Iris pigment epithelial cell (primary cell): ENCODE measurements around the gene SDC3.
A peak's percentile ranks its signal among the peaks of the same experiment; 100 is the strongest.

Experiments used
- DNase-seq: peaks from one replicate; pipeline ENCODE4 v3.0.0-alpha.2; 2011; ENCODE audit warnings: low read depth

Gene SDC3

DNA sequence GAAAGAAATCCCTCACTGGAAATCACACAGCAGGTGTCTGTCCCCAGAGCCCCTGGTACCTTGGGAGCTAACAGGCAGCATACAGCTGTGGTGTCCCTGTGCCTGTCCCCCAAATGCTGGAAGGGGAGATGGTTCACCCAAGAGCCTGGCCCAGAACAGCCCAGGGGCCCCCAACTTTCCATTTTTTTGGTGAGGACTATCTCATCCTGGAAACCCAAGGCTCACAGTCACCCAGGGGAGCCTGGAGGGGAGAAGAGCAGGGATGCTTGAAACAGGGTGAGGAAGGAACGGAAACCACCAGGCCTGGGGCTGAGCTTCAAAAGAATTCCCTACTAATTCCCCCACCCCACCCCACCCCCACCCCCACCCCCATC lies 3.6 kb downstream of the SDC3 start:
- no peak for DNase-seq

GRCh38 chr1:30904191-30904961 lies 4.2 kb downstream of the SDC3 start:
- no peak for DNase-seq

GRCh38 chr1:30903343-30904034 lies 5.1 kb downstream of the SDC3 start:
- DNase-seq: peak; percentile 52

GRCh38 chr1:30902593-30903290 lies 5.8 kb downstream of the SDC3 start:
- DNase-seq: no peak

DNA sequence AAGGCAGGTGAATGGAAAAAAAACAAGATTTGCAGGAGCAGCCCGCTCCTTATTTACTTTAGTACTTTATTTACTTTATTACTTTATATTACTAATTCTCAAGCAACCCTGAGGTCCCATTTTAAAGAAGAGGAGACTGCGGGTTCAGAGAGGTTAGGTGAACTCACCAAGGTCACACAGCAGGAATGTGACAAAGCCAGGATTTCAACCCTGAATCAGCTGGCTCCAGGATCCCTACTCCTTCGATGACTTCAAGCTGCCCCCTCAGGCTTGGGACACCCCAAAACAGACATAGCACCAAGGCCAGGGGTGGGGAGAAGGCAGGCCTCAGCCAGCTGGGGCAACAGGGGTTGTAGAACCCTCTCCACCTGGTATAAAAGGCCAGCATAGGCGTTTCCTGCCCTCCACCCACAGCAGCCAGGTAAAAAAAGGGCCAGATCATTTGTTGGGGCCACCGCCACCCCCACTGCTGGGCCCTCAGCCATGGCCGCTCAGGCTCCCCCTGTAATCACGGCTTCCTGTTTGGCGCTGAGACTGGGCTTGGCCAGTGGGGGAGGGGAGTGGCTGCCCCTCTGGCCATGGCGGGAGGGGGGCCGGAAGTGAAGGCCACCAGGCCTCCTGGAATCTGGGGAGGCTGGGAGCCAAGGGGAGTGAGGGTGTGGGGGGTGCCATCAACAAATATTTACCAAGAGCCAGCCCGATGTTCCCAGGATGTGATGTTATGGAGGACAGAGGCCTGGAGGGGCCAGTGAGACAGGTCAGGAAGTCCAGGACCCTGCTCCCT lies 6.6 kb downstream of the SDC3 start:
- DNase-seq: peak; percentile 23

DNA sequence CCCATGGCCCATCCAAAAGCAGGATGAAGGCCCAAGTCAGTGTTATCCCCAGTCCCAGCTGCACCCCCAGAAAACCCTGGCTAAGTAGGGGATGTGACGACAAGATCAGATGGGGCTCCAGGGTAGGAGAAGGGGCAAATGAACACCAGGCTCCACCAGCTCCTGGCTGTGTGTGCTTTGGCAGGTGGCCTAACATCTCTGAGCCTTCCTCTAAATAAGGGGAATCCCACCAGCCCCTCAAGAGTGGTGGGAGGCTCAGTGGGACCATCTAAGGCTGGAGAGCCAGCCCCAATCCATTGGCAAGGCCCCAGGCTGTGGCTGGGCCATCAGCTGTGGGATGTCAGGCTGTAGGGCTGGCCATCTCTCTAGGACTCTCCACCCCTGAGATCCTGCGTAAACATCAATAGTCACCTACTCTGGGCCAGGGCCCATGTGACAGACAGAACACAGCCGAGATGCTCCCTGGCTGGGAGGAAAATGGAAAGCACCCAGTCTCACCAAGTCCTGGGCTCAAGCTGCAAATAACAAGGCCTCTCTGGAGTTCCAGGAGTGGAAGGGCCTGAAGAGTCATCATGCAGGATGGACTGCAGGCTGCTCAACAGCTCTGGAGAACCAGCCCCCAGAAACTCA lies 7.5 kb downstream of the SDC3 start:
- DNase-seq: peak; percentile 34

DNA sequence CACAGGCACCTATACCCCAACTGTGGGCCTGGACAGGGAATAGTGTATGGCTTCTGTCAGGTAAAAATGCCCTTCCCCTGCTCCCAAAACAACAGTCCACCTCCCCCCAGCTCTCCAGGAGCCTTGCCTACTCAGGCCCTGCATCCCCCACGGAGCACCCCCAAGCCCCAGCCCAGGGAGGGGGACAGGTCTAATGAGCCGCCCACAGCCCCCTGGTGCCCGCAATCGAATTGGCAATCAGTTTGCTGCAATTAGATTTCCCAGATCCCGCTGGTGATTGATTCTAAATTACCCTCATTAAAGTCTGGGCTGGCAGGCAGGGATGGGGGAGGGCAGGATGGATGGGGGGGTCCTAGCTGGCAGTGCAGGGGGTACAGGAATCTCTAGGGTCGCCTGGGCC lies 8.1 kb downstream of the SDC3 start:
- no peak for DNase-seq

- DNase-seq: no peak
These were observed 8.8 kb downstream of the SDC3 start for GRCh38 chr1:30899577-30900389.

DNA sequence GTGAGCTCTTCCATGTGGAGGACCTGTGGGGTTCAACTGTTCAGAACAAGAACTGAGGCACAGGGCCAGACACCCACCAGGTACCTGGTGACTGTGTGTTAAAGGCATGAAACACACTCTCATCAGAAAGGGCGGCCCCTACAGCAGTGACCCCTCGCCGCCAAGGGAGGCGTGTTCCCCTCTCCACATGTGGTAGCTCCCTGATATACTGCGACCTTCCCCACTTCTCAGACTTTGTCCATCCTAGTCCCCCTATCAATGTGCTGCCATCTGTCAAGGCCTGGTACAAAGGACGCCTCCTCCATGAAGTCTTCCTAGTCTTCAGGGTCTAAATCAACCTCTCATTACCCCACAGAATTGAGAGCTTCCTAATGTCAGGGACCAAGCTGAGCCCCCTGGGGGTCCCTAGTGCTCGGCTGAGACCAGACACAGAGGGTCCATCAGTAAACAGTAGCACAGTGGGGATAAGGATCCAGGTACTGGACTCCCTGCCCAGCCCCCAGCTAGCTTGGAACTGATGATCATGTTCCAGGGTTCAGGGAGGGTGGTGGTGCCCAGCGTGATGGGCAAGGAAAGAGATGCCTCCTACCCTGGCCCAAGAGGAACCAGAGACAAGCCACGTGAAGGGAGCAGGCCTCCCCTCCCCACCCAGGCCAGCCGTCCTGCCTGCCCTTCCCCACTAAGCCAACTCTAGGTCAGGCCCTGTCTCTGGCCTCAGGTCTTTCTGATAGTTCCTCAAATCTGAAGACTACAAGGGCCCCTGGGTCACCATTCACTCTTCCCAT lies 10.3 kb downstream of the SDC3 start:
- DNase-seq: no peak

DNA sequence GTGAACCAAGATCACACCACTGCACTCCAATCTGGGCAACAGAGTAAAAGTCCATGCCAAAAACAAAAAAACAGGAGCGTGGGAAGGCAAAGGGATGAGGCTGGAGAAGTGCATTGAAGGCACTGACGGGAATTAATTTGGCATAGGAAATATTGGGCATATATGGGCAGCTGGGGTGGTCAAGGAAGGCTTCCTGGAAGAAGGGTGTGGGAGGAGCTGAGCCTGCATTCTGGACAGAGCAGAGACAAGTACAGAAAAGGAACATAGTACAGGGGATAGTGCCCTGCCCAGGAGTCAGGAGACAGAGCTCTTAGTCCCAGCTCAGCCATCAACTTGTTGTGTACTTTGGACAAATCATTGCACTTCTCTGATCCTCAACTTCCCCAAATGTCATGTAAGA lies 11.7 kb downstream of the SDC3 start:
- no peak for DNase-seq

DNA sequence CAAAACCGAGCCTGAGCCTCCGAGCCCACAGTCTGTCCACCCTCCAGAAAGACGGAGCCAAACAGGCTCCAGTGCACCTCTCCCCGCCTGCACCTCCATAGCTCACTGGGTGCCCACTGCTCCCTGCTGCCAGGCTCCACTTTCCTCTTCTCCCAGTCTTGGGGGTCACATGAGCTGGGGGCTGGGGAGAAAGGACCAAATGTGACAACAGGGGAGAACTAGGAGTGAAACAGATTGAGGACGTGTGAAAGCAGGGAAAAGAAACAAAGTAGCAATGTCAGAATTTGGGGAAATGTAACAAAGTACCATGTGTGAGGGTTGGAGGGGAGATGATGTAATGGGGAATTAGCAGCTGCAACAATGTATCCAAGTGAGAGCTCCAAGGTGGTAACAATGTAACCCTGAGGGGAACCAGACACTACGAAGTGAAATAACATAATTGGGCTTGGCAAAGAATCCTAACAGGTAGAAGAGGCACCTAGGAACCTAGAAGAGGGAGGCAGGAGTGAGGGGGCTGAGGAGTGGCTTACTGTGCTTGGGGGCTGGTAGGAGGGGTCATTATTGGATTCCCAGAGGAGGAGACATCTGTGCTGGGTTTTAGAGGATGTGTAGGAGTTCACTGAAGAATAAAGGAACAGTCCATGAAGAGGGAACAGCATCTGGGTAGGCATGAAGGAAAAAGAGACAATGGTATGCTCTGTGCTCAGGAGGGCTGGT lies 12.5 kb downstream of the SDC3 start:
- no peak for DNase-seq

- DNase-seq: no peak
These were observed 13.1 kb downstream of the SDC3 start for GRCh38 chr1:30895382-30895943.

- DNase-seq: no peak
These were observed 14.0 kb downstream of the SDC3 start for GRCh38 chr1:30894508-30894973.

- no peak for DNase-seq
These were observed 14.6 kb downstream of the SDC3 start for GRCh38 chr1:30893776-30894507.

- no peak for DNase-seq
These were observed 15.9 kb downstream of the SDC3 start for GRCh38 chr1:30892671-30893073.

GRCh38 chr1:30891227-30891552 lies 17.4 kb downstream of the SDC3 start:
- no peak for DNase-seq

- no peak for DNase-seq
These were observed 17.9 kb downstream of the SDC3 start for GRCh38 chr1:30890502-30891226.

DNA sequence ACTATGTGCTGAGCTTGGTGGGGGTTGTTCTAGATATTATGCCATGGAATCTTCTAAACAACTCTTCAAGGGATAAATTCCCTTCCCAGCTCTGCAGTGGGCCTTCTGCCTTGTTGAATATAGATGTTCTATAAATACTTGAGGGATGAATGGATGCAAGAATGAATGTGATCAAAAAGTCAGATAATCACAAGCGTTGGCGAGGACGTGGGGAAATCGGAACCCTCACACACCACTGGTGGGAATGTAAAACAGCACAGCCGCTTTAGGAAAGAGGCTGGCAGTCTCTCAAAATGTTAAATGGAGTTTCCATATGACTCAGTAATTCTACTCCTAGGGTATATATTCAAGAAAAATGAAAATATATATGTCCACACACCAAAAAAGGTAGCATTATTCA lies 19.0 kb downstream of the SDC3 start:
- DNase-seq: peak; percentile 16
